ENCODE data around the gene ABHD16A. TPM values are rescaled to one million over a fixed set of nuclear protein-coding genes. Genes with fewer than 3 reads are reported as not detected.

ABHD16A gene
- total RNA-seq, 1 donor from 2014 or later: 45.7 TPM

DNA sequence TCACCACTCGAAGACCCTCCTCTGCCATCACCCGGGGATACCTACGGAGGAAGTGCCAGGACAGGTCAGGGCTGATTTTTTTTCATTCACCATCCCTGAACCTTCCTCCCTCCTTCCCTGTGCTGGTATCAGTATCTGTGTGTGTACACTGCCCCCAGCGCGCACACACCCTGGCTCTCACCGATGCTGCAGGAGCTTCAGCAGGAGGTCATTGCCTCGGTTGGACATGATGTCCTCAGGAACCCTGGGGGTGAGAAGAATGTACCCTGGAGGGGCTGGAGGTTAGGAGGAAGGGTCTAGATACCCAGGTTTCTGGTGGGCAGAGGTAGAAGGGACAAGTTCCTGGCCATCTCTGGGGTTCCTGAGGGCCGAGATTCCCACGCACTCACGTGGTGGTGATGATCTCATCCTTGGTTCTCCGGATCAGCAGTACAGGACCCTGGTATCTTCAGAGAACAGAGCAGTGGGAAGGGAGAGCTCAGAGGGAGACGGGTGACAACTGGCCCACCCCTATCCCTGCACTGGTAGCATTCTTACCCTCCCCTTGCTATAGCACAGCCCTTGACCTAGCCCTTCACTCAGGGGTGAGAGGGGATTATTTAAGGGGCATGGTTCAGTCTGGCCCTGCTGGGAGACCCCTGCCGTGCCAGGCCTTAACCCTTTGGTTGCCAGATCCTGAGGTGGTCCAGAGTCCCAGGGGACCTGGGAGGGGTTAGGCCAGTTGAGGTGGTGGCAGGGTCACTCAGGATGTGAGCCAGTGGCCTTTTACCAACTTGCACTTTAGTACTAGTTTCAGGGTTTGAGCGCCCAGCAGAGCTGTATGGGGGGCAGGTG lies 15.0 kb downstream of the ABHD16A start:
- Mint-ChIP-seq H3K36me3 (ENCODE audit: low read depth) (peaks cover 34% of the 10 kb centered on the region), H3K27me3 (ENCODE audit: insufficient read depth) (no peaks in the 10 kb centered on the region)

DNA sequence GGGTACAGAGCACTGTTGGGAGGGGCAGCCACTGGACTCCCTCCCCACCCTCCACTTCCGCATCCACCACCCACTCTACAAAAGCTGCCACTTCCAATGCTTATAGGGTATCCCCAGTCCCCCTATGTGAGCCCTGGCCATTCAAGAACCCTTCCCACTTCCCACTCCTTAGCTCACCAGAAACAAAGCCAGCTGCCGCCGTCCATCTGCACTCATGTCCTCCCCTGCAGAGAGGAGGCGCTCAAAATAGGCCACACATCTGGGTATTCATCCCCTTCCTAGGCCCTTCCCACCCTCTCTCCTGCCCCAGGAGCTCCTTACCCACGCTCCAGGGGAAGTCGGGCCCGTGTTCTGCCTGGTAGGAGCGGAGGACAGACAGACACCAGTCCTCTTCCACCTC lies 15.8 kb downstream of the ABHD16A start:
- H3K4me3 Mint-ChIP-seq: no peak overlapping the region
- no peaks in the 10 kb centered on the region for H3K27me3 Mint-ChIP-seq (ENCODE audit: insufficient read depth)
- H3K9me3 Mint-ChIP-seq: no peaks in the 10 kb centered on the region
- H3K27ac Mint-ChIP-seq: no peak overlapping the region
- H3K36me3 Mint-ChIP-seq (ENCODE audit: low read depth): peaks cover 29% of the 10 kb centered on the region
- intact Hi-C loops (cut with micrococcal nuclease): no loop called here
- H3K4me1 Mint-ChIP-seq (ENCODE audit: low read depth): peaks cover 10% of the 10 kb centered on the region
- no peak for DNase-seq (ENCODE audit: low spot score)

More for the DNA sequence above, 15.0 kb downstream of the ABHD16A start:
- Mint-ChIP-seq H3K9me3 (no peaks in the 10 kb centered on the region), H3K4me3 (no peak overlapping the region), H3K27ac (no peak overlapping the region), H3K4me1 (ENCODE audit: low read depth) (peaks cover 10% of the 10 kb centered on the region)
- no peak for DNase-seq (ENCODE audit: low spot score)
- intact Hi-C loops (cut with micrococcal nuclease): no loop called here

- no peak for DNase-seq (ENCODE audit: low spot score)
- Mint-ChIP-seq H3K9me3 (no peaks in the 10 kb centered on the region), H3K4me3 (no peak overlapping the region), H3K27ac (no peak overlapping the region), H3K36me3 (ENCODE audit: low read depth) (peaks cover 28% of the 10 kb centered on the region), H3K4me1 (ENCODE audit: low read depth) (peaks cover 13% of the 10 kb centered on the region), H3K27me3 (ENCODE audit: insufficient read depth) (no peaks in the 10 kb centered on the region)
- intact Hi-C loops (cut with micrococcal nuclease): no loop called here
Observed at GRCh38 chr6:31686483-31686882, 16.6 kb downstream of the ABHD16A start.

DNA sequence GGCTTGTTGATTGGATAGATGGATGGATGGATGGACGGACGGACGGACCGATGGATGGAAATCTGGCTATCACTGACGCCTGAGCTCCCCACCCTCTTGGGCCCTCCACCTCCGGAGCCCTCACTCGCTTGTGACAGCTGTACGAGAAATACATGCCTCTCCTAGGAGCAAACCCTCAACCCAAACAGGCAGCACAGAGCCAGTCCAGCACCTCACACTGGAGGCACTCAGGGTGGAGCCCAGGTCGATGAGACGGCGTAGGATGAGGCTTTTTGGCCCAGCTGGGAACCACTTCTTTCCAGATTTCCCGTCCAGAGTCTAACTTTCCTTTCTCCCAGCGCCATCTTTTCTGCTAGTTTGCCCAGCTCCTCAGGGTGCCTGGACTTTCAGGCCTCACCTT lies 19.5 kb downstream of the ABHD16A start:
- no peak for DNase-seq (ENCODE audit: low spot score)
- H3K27ac Mint-ChIP-seq: no peak overlapping the region
- H3K36me3 Mint-ChIP-seq (ENCODE audit: low read depth): peaks cover 19% of the 10 kb centered on the region
- H3K4me3 Mint-ChIP-seq: no peak overlapping the region
- intact Hi-C loops (cut with micrococcal nuclease): no loop called here
- H3K27me3 Mint-ChIP-seq (ENCODE audit: insufficient read depth): no peaks in the 10 kb centered on the region
- H3K4me1 Mint-ChIP-seq (ENCODE audit: low read depth): peaks cover 24% of the 10 kb centered on the region
- no peaks in the 10 kb centered on the region for H3K9me3 Mint-ChIP-seq

GRCh38 chr6:31681135-31681671 lies 21.9 kb downstream of the ABHD16A start:
- H3K27ac Mint-ChIP-seq: peak overlapping the region; percentile 54

DNA sequence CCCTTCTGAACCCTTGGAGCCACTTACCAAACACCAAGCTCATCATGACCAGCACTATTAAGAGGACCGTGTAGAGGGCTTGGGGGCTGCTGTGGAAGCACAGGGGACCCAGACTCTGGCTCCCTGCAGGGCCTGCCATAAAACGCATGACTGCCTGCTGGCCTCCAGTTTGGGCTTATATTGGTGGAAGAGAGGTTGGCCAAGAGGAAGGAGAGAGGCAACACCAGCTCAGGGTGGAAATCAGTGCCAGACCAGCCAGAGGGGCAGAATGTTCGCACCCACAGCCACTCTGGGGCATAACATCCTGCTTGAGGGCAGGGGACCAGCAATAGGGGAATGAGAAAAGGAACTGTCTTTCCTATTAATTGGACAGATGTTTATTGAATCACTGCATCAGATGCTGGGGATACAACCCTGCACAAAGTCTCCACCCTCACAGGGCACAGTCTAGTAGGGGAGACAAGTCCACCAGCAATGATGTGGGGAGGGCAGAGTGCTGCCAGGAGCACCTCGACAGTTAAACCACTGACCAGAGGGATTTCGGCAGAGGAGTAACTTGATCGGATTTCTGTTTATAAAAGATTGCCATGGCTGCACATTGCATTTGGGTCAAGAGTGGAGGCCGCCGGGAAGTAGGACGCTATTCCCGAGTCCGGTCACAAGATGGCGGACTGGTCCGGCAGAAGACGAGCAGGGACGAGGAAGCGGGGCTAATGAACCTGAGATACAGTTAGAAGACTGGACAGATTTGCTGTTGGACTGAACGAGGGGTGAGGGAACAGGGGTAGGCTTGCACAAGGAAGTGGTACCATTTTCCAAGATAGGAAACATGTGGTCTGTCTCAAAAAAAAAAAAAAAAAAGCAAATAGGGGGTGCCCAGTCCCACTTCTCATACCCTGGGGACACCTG lies 22.6 kb downstream of the ABHD16A start, which contains the start of gene LY6G5C:
LY6G5C (minus strand) TSS at position 842 of the 909 bp plus-strand sequence; CDS start at position 148, 694 bp downstream.
- Mint-ChIP-seq H3K27ac (peak within 1 kb of the TSS; percentile 73), H3K4me3 (peak within 1 kb of the TSS; percentile 80), H3K9me3 (no peaks in the 10 kb centered on the region), H3K4me1 (ENCODE audit: low read depth) (peaks cover 24% of the 10 kb centered on the region), H3K27me3 (ENCODE audit: insufficient read depth) (no peaks in the 10 kb centered on the region), H3K36me3 (ENCODE audit: low read depth) (peaks cover 9% of the 10 kb centered on the region)
- peak; percentile 30 for DNase-seq (ENCODE audit: low spot score)
- intact Hi-C loops (cut with micrococcal nuclease): loop anchor here (1.0 kb wide), 5 partner anchors 22 to 272 kb away; no protein-coding TSS in a partner anchor

More at GRCh38 chr6:31681135-31681671, 21.9 kb downstream of the ABHD16A start:
- H3K4me1 Mint-ChIP-seq (ENCODE audit: low read depth): peaks cover 24% of the 10 kb centered on the region
- intact Hi-C loops (cut with micrococcal nuclease): no loop called here
- peaks cover 11% of the 10 kb centered on the region for H3K36me3 Mint-ChIP-seq (ENCODE audit: low read depth)
- H3K4me3 Mint-ChIP-seq: peak overlapping the region; percentile 80
- peak; percentile 20 for DNase-seq (ENCODE audit: low spot score)
- H3K27me3 Mint-ChIP-seq (ENCODE audit: insufficient read depth): no peaks in the 10 kb centered on the region
- no peaks in the 10 kb centered on the region for H3K9me3 Mint-ChIP-seq

GRCh38 chr6:31677955-31678354 lies 25.2 kb downstream of the ABHD16A start:
- no peaks in the 10 kb centered on the region for H3K9me3 Mint-ChIP-seq
- DNase-seq (ENCODE audit: low spot score): no peak
- H3K4me3 Mint-ChIP-seq: no peak overlapping the region
- intact Hi-C loops (cut with micrococcal nuclease): no loop called here
- peaks cover 24% of the 10 kb centered on the region for H3K4me1 Mint-ChIP-seq (ENCODE audit: low read depth)
- no peak overlapping the region for H3K27ac Mint-ChIP-seq
- H3K27me3 Mint-ChIP-seq (ENCODE audit: insufficient read depth): no peaks in the 10 kb centered on the region
- peaks cover 5% of the 10 kb centered on the region for H3K36me3 Mint-ChIP-seq (ENCODE audit: low read depth)

DNA sequence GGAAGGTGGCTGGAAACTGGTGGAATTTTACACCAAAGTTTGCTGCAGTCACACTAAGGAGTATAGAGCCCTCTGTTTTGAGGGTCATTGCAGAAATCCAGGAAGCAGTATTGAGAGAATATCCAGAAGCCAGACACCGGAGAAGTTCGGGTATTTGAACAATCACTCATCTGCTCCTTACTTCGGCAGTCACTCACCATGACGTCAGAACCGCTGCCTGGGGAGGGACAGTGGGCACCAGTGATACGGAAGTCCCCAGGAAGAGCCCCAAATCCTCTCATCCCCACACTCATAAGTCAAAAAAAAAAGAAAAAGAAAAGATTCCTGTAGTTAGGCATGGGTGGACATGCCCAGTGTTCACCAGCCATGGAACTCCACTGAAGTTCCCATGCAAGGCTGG lies 26.2 kb downstream of the ABHD16A start:
- H3K27me3 Mint-ChIP-seq (ENCODE audit: insufficient read depth): no peaks in the 10 kb centered on the region
- no peak for DNase-seq (ENCODE audit: low spot score)
- no peak overlapping the region for H3K27ac Mint-ChIP-seq
- peaks cover 13% of the 10 kb centered on the region for H3K36me3 Mint-ChIP-seq (ENCODE audit: low read depth)
- no peaks in the 10 kb centered on the region for H3K9me3 Mint-ChIP-seq
- no peak overlapping the region for H3K4me3 Mint-ChIP-seq
- H3K4me1 Mint-ChIP-seq (ENCODE audit: low read depth): peaks cover 24% of the 10 kb centered on the region
- intact Hi-C loops (cut with micrococcal nuclease): no loop called here

GRCh38 chr6:31676322-31676903 lies 26.7 kb downstream of the ABHD16A start:
- Mint-ChIP-seq H3K9me3 (no peaks in the 10 kb centered on the region), H3K27me3 (ENCODE audit: insufficient read depth) (no peaks in the 10 kb centered on the region), H3K4me1 (ENCODE audit: low read depth) (peaks cover 20% of the 10 kb centered on the region), H3K36me3 (ENCODE audit: low read depth) (peaks cover 11% of the 10 kb centered on the region), H3K27ac (no peak overlapping the region), H3K4me3 (no peak overlapping the region)
- intact Hi-C loops (cut with micrococcal nuclease): no loop called here
- DNase-seq (ENCODE audit: low spot score): no peak

GRCh38 chr6:31669676-31670075 lies 33.4 kb downstream of the ABHD16A start, which contains the start of gene LY6G5B:
Gene LY6G5B, plus strand, starts transcription at chr6:31669976. Its CDS starts 975 bp downstream, at chr6:31670951.
- H3K4me3 Mint-ChIP-seq: no peak within 1 kb of the TSS
- DNase-seq (ENCODE audit: low spot score): no peak
- no peak within 1 kb of the TSS for H3K27ac Mint-ChIP-seq
- no peaks in the 10 kb centered on the region for H3K9me3 Mint-ChIP-seq
- peaks cover 55% of the 10 kb centered on the region for H3K36me3 Mint-ChIP-seq (ENCODE audit: low read depth)
- peaks cover 43% of the 10 kb centered on the region for H3K4me1 Mint-ChIP-seq (ENCODE audit: low read depth)
- intact Hi-C loops (cut with micrococcal nuclease): loop anchor here (10.0 kb wide), 2 partner anchors 1305 to 1535 kb away; partner anchors contain the start of genes HSD17B8, RING1, RXRB and SLC39A7
- no peaks in the 10 kb centered on the region for H3K27me3 Mint-ChIP-seq (ENCODE audit: insufficient read depth)

DNA sequence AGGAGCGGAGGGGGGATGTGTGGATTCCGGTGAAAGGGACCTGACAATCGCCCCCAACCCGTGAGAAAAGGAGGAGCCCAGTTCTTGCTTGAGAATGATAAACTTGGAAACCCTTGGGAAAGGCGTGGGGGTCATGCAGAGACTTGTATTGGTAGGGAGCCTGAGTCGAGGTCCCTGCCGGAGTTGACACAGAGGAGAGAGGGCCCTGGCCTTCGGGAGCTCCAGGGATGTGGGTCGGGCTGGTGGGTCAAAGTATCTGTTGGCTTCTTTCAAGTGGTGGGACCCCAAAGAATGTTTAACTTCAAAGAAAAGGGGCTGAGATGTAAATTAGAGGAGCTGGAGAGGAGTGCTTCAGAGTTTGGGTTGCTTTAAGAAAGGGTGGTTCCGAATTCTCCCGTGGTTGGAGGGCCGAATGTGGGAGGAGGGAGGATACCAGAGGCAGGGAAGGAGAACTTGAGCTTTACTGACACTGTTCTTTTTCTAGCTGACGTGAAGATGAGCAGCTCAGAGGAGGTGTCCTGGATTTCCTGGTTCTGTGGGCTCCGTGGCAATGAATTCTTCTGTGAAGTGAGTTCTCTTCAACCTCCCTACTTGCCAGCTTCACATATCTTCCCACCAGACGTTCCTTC lies 36.7 kb downstream of the ABHD16A start:
- Mint-ChIP-seq H3K36me3 (ENCODE audit: low read depth) (peaks cover 65% of the 10 kb centered on the region), H3K9me3 (no peaks in the 10 kb centered on the region), H3K4me1 (ENCODE audit: low read depth) (peaks cover 71% of the 10 kb centered on the region), H3K27me3 (ENCODE audit: insufficient read depth) (no peaks in the 10 kb centered on the region), H3K27ac (peak overlapping the region; percentile 90), H3K4me3 (peak overlapping the region; percentile 98)
- intact Hi-C loops (cut with micrococcal nuclease): loop anchor here (10.0 kb wide), 2 partner anchors 1308 to 1538 kb away; partner anchors contain the start of genes HSD17B8, RING1, RXRB and SLC39A7
- DNase-seq (ENCODE audit: low spot score): no peak
